GM20000 (cell line): ENCODE data around the gene MED7.

ENCODE experiments used
- DNase-seq: peaks from one replicate; pipeline ENCODE4 v3.0.0; 2012; ENCODE audit warnings: low spot score
- CTCF ChIP-seq: IDR thresholded peaks from 2 replicates; pipeline ENCODE4 v1.5.1; 2012; ENCODE audit warnings: mild to moderate bottlenecking, control low read depth; ENCODE audit errors: extremely low read depth, missing control alignments

MED7 gene

GRCh38 chr5:157100140-157100679 is 42.5 kb downstream of the MED7 start:
- no peak for TF ChIP-seq CTCF
- no peak for DNase-seq

GRCh38 chr5:157088342-157088990 is 54.2 kb downstream of the MED7 start:
- no peak for TF ChIP-seq CTCF
- DNase-seq: no peak
